Measurements from ENCODE around the gene GRB2. TPM values are rescaled to one million over a fixed set of nuclear protein-coding genes. Genes with fewer than 3 reads are reported as not detected.

The GRB2 gene
- total RNA-seq, 1 experiment from 2014 or later = 115 TPM

GRCh38 chr17:75393523-75394331 lies 11.8 kb downstream of the GRB2 start:
- H3K36me3 ChIP-seq (ENCODE audit: control insufficient read depth, insufficient read depth, low read length) = peaks cover 2% of the 10 kb centered on the region; the same call in 1 of the 2 replicates
- H3K27ac Mint-ChIP-seq (ENCODE audit: unreplicated experiment) = peak overlapping the region; percentile 63
- peaks cover 28% of the 10 kb centered on the region for H3K36me3 Mint-ChIP-seq (ENCODE audit: insufficient read depth, unreplicated experiment)
- DNase-seq = peak; percentile 99
- no peaks in the 10 kb centered on the region for H3K27me3 Mint-ChIP-seq (ENCODE audit: insufficient read depth, unreplicated experiment)
- peak overlapping the region; percentile 67 for H3K4me3 ChIP-seq (ENCODE audit: low read depth, low read length)
- peaks cover 22% of the 10 kb centered on the region for H3K4me1 Mint-ChIP-seq (ENCODE audit: low read depth, unreplicated experiment)
- H3K9me3 Mint-ChIP-seq (ENCODE audit: unreplicated experiment) = no peaks in the 10 kb centered on the region
- no peaks in the 10 kb centered on the region for H3K27me3 ChIP-seq (replicated peaks; ENCODE audit: control insufficient read depth, insufficient read depth, low read length)
- peak; percentile 5 to 36 for TF ChIP-seq CTCF (IDR thresholded peaks at IDR 0.05; ENCODE audit: insufficient read depth in 1 of 2, low read depth in 1 of 2, low read length in 1 of 2, severe bottlenecking in 1 of 2, unreplicated experiment in 1 of 2)
- ChIA-PET CTCF (interaction anchor here (0.6 to 2.7 kb wide), 12 partner anchors 11 to 908 kb away, joined by 3 to 24 read pairs (median 7); partner anchors contain the start of genes GRB2, MIF4GD, SLC25A19 and TSEN54), POLR2A (interaction anchor here (0.6 to 1.7 kb wide), 16 partner anchors 9 to 262 kb away, joined by 3 to 22 read pairs (median 4); partner anchors contain the start of genes GGA3, GRB2, MIF4GD and MRPS7)
- intact Hi-C loops (cut with micrococcal nuclease; ENCODE audit: unreplicated experiment) = loop anchor here (1.0 kb wide), 1 partner anchor 10 kb away; no protein-coding TSS in a partner anchor
- peaks cover 37% of the 10 kb centered on the region for H3K4me1 ChIP-seq
- no peaks in the 10 kb centered on the region for H3K9me3 ChIP-seq
- BruUV-seq (replicated peaks) = no TSS peak
- H3K4me3 Mint-ChIP-seq (ENCODE audit: unreplicated experiment) = peak overlapping the region; percentile 91

DNA sequence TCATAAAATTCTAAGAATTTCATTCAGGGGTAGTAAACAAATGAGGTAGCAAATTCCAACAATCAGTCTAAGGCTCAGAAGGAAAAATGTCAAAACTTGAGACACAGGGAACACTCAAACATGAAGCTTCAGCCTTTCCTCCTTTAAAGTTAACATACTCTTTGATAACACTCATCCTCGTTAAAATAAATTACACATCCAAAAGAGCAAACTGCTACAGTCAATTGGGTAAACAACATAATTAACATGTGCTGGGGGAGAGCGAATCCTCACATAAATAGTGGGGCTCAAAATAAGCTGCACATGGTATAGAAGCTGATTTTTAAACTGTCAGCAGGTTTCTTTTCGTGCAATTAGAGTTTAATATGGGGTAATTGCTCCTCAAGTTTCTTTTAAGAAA lies 12.9 kb downstream of the GRB2 start:
- no peak for DNase-seq
- H3K27me3 Mint-ChIP-seq (ENCODE audit: insufficient read depth, unreplicated experiment) = no peaks in the 10 kb centered on the region
- peaks cover 28% of the 10 kb centered on the region for H3K36me3 Mint-ChIP-seq (ENCODE audit: insufficient read depth, unreplicated experiment)
- BruUV-seq (replicated peaks) = no TSS peak
- peaks cover 22% of the 10 kb centered on the region for H3K4me1 Mint-ChIP-seq (ENCODE audit: low read depth, unreplicated experiment)
- Histone ChIP-seq H3K9me3 (no peaks in the 10 kb centered on the region), H3K27me3 (replicated peaks; ENCODE audit: control insufficient read depth, insufficient read depth, low read length) (no peaks in the 10 kb centered on the region), H3K36me3 (ENCODE audit: control insufficient read depth, insufficient read depth, low read length) (peaks cover 2% of the 10 kb centered on the region; the same call in 1 of the 2 replicates), H3K4me3 (ENCODE audit: low read depth, low read length) (peak overlapping the region; percentile 67; the same call in 1 of the 2 replicates), H3K4me1 (peaks cover 37% of the 10 kb centered on the region)
- TF ChIP-seq CTCF (IDR thresholded peaks at IDR 0.05; ENCODE audit: insufficient read depth in 1 of 2, low read depth in 1 of 2, low read length in 1 of 2, severe bottlenecking in 1 of 2, unreplicated experiment in 1 of 2) = no peak
- H3K4me3 Mint-ChIP-seq (ENCODE audit: unreplicated experiment) = peak overlapping the region; percentile 91
- H3K9me3 Mint-ChIP-seq (ENCODE audit: unreplicated experiment) = no peaks in the 10 kb centered on the region
- intact Hi-C loops (cut with micrococcal nuclease; ENCODE audit: unreplicated experiment) = loop anchor here (1.0 kb wide), 1 partner anchor 33 kb away; no protein-coding TSS in a partner anchor
- H3K27ac Mint-ChIP-seq (ENCODE audit: unreplicated experiment) = no peak overlapping the region
- POLR2A ChIA-PET = no interaction called here
- CTCF ChIA-PET = interaction anchor here (1.8 to 2.7 kb wide), 2 partner anchors 13 to 103 kb away, joined by 16 to 18 read pairs; partner anchors contain the start of genes GRB2 and SLC25A19

- Histone ChIP-seq H3K36me3 (ENCODE audit: control insufficient read depth, insufficient read depth, low read length) (peaks cover 2% of the 10 kb centered on the region; the same call in 1 of the 2 replicates), H3K27me3 (replicated peaks; ENCODE audit: control insufficient read depth, insufficient read depth, low read length) (no peaks in the 10 kb centered on the region), H3K9me3 (no peaks in the 10 kb centered on the region), H3K4me3 (ENCODE audit: low read depth, low read length) (no peak overlapping the region), H3K4me1 (peaks cover 36% of the 10 kb centered on the region)
- Mint-ChIP-seq H3K4me3 (ENCODE audit: unreplicated experiment) (no peak overlapping the region), H3K36me3 (ENCODE audit: insufficient read depth, unreplicated experiment) (peaks cover 38% of the 10 kb centered on the region), H3K4me1 (ENCODE audit: low read depth, unreplicated experiment) (peaks cover 27% of the 10 kb centered on the region), H3K27me3 (ENCODE audit: insufficient read depth, unreplicated experiment) (no peaks in the 10 kb centered on the region), H3K27ac (ENCODE audit: unreplicated experiment) (no peak overlapping the region), H3K9me3 (ENCODE audit: unreplicated experiment) (no peaks in the 10 kb centered on the region)
- BruUV-seq (replicated peaks) = no TSS peak
- no peak for TF ChIP-seq CTCF (IDR thresholded peaks at IDR 0.05; ENCODE audit: insufficient read depth in 1 of 2, low read depth in 1 of 2, low read length in 1 of 2, severe bottlenecking in 1 of 2, unreplicated experiment in 1 of 2)
- DNase-seq = no peak
- intact Hi-C loops (cut with micrococcal nuclease; ENCODE audit: unreplicated experiment) = no loop called here
- ChIA-PET CTCF (interaction anchor here (0.7 kb wide), 1 partner anchor 190 kb away, joined by 3 read pairs; no protein-coding TSS in a partner anchor), POLR2A (no interaction called here)
Observed at GRCh38 chr17:75390982-75391381, 14.5 kb downstream of the GRB2 start.
